OCI-LY7 (cell line): ENCODE results near the gene SINHCAF.

ENCODE experiments used
- EZH2phosphoT487 ChIP-seq: fragments of 200-600 bp; sonication (generic); IDR thresholded peaks from 2 replicates; pipeline ENCODE4 v1.6.1; 2018; ENCODE audit warnings: low read depth, borderline replicate concordance, mild to moderate bottlenecking, mixed run types, antibody characterized with exemption, low read length, moderate library complexity, mixed read lengths
- TF ChIP-seq, protein P1 (sequence below): fragments of 200-600 bp; sonication (generic); conservative IDR thresholded peaks from 2 replicates; pipeline ENCODE4 v1.5.1; 2014; ENCODE audit warnings: mild to moderate bottlenecking, antibody characterized with exemption, low read length, moderate library complexity, mixed read lengths

DNA sequence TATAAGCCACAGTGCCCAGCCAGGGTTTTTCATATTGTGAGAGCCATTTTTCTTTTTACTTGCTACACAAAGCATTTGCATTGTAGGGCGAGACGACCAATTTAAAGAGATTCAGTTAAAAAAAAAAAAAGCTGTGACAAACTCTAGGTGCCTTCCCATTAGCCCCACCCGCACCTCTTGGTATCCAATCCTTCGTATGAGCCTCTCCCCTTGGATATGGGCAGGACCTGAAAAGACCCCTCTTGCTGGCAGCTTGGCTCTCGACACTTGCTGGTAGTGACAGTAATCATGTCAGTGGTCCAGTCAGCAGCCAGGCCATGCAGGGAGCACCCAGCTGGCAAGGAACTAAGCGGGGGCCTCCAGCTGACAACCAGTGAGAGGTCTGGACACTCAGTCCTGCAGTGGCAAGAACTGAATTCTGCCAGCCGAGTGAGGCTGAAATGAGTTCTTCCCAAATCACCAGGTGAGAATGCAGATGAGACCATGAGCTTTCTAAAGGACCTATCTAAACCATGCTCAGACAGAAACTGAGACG is 46.5 kb downstream of the SINHCAF start:
- TF ChIP-seq, protein P1, sequence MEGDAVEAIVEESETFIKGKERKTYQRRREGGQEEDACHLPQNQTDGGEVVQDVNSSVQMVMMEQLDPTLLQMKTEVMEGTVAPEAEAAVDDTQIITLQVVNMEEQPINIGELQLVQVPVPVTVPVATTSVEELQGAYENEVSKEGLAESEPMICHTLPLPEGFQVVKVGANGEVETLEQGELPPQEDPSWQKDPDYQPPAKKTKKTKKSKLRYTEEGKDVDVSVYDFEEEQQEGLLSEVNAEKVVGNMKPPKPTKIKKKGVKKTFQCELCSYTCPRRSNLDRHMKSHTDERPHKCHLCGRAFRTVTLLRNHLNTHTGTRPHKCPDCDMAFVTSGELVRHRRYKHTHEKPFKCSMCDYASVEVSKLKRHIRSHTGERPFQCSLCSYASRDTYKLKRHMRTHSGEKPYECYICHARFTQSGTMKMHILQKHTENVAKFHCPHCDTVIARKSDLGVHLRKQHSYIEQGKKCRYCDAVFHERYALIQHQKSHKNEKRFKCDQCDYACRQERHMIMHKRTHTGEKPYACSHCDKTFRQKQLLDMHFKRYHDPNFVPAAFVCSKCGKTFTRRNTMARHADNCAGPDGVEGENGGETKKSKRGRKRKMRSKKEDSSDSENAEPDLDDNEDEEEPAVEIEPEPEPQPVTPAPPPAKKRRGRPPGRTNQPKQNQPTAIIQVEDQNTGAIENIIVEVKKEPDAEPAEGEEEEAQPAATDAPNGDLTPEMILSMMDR, result no peak
- TF ChIP-seq EZH2phosphoT487, result no peak
